ENCODE measurements around the gene HS1BP3.
A peak's percentile ranks its signal among the peaks of the same experiment; 100 is the strongest.

HS1BP3 gene

GRCh38 chr2:20620696-20621365 lies 30.1 kb downstream of the HS1BP3 start:
- Histone ChIP-seq H3K27me3 (ENCODE audit: control insufficient read depth, insufficient read depth, low read length) (no peaks in the 10 kb centered on the region), H3K9me3 (ENCODE audit: control insufficient read depth, low read length) (no peaks in the 10 kb centered on the region), H3K36me3 (ENCODE audit: control insufficient read depth, insufficient read depth, low read length) (peaks cover 6% of the 10 kb centered on the region), H3K9ac (ENCODE audit: low read length) (no peak overlapping the region), H3K4me3 (ENCODE audit: low read length) (no peak overlapping the region), H3K4me1 (ENCODE audit: control insufficient read depth, insufficient read depth, low read length) (peaks cover 47% of the 10 kb centered on the region)

- H3K4me3 ChIP-seq (ENCODE audit: low read length), result no peak overlapping the region
- H3K9ac ChIP-seq (ENCODE audit: low read length), result no peak overlapping the region
- H3K4me1 ChIP-seq (ENCODE audit: control insufficient read depth, insufficient read depth, low read length), result peaks cover 46% of the 10 kb centered on the region
- H3K36me3 ChIP-seq (ENCODE audit: control insufficient read depth, insufficient read depth, low read length), result peaks cover 6% of the 10 kb centered on the region
- no peaks in the 10 kb centered on the region for H3K27me3 ChIP-seq (ENCODE audit: control insufficient read depth, insufficient read depth, low read length)
- H3K9me3 ChIP-seq (ENCODE audit: control insufficient read depth, low read length), result no peaks in the 10 kb centered on the region
These were observed 30.6 kb downstream of the HS1BP3 start for GRCh38 chr2:20620271-20620681.

- Histone ChIP-seq H3K4me1 (ENCODE audit: control insufficient read depth, insufficient read depth, low read length) (peaks cover 49% of the 10 kb centered on the region), H3K4me3 (ENCODE audit: low read length) (no peak overlapping the region), H3K9ac (ENCODE audit: low read length) (no peak overlapping the region), H3K36me3 (ENCODE audit: control insufficient read depth, insufficient read depth, low read length) (peaks cover 6% of the 10 kb centered on the region), H3K27me3 (ENCODE audit: control insufficient read depth, insufficient read depth, low read length) (no peaks in the 10 kb centered on the region), H3K9me3 (ENCODE audit: control insufficient read depth, low read length) (no peaks in the 10 kb centered on the region)
These were observed 31.3 kb downstream of the HS1BP3 start for GRCh38 chr2:20619624-20620024.

- Histone ChIP-seq H3K4me3 (ENCODE audit: low read length) (no peak overlapping the region), H3K36me3 (ENCODE audit: control insufficient read depth, insufficient read depth, low read length) (peaks cover 1% of the 10 kb centered on the region), H3K27me3 (ENCODE audit: control insufficient read depth, insufficient read depth, low read length) (no peaks in the 10 kb centered on the region), H3K4me1 (ENCODE audit: control insufficient read depth, insufficient read depth, low read length) (peaks cover 55% of the 10 kb centered on the region), H3K9ac (ENCODE audit: low read length) (peak overlapping the region; percentile 51), H3K9me3 (ENCODE audit: control insufficient read depth, low read length) (no peaks in the 10 kb centered on the region)
These were observed 31.9 kb downstream of the HS1BP3 start for GRCh38 chr2:20618886-20619521.

GRCh38 chr2:20618468-20618885 lies 32.4 kb downstream of the HS1BP3 start:
- no peaks in the 10 kb centered on the region for H3K9me3 ChIP-seq (ENCODE audit: control insufficient read depth, low read length)
- no peaks in the 10 kb centered on the region for H3K36me3 ChIP-seq (ENCODE audit: control insufficient read depth, insufficient read depth, low read length)
- peaks cover 58% of the 10 kb centered on the region for H3K4me1 ChIP-seq (ENCODE audit: control insufficient read depth, insufficient read depth, low read length)
- H3K4me3 ChIP-seq (ENCODE audit: low read length), result no peak overlapping the region
- H3K27me3 ChIP-seq (ENCODE audit: control insufficient read depth, insufficient read depth, low read length), result no peaks in the 10 kb centered on the region
- H3K9ac ChIP-seq (ENCODE audit: low read length), result peak overlapping the region; percentile 51

GRCh38 chr2:20617892-20618467 lies 32.9 kb downstream of the HS1BP3 start:
- peak overlapping the region; percentile 51 for H3K9ac ChIP-seq (ENCODE audit: low read length)
- peaks cover 58% of the 10 kb centered on the region for H3K4me1 ChIP-seq (ENCODE audit: control insufficient read depth, insufficient read depth, low read length)
- H3K9me3 ChIP-seq (ENCODE audit: control insufficient read depth, low read length), result no peaks in the 10 kb centered on the region
- no peaks in the 10 kb centered on the region for H3K27me3 ChIP-seq (ENCODE audit: control insufficient read depth, insufficient read depth, low read length)
- no peak overlapping the region for H3K4me3 ChIP-seq (ENCODE audit: low read length)
- H3K36me3 ChIP-seq (ENCODE audit: control insufficient read depth, insufficient read depth, low read length), result no peaks in the 10 kb centered on the region

GRCh38 chr2:20617081-20617575 lies 33.8 kb downstream of the HS1BP3 start:
- Histone ChIP-seq H3K4me1 (ENCODE audit: control insufficient read depth, insufficient read depth, low read length) (peaks cover 59% of the 10 kb centered on the region), H3K4me3 (ENCODE audit: low read length) (no peak overlapping the region), H3K27me3 (ENCODE audit: control insufficient read depth, insufficient read depth, low read length) (no peaks in the 10 kb centered on the region), H3K9me3 (ENCODE audit: control insufficient read depth, low read length) (no peaks in the 10 kb centered on the region), H3K9ac (ENCODE audit: low read length) (peak overlapping the region; percentile 51), H3K36me3 (ENCODE audit: control insufficient read depth, insufficient read depth, low read length) (no peaks in the 10 kb centered on the region)

- H3K36me3 ChIP-seq (ENCODE audit: control insufficient read depth, insufficient read depth, low read length), result no peaks in the 10 kb centered on the region
- H3K9me3 ChIP-seq (ENCODE audit: control insufficient read depth, low read length), result no peaks in the 10 kb centered on the region
- H3K9ac ChIP-seq (ENCODE audit: low read length), result no peak overlapping the region
- no peaks in the 10 kb centered on the region for H3K27me3 ChIP-seq (ENCODE audit: control insufficient read depth, insufficient read depth, low read length)
- H3K4me1 ChIP-seq (ENCODE audit: control insufficient read depth, insufficient read depth, low read length), result peaks cover 66% of the 10 kb centered on the region
- H3K4me3 ChIP-seq (ENCODE audit: low read length), result no peak overlapping the region
These were observed 34.5 kb downstream of the HS1BP3 start for GRCh38 chr2:20616341-20616871.

- Histone ChIP-seq H3K9me3 (ENCODE audit: control insufficient read depth, low read length) (no peaks in the 10 kb centered on the region), H3K4me1 (ENCODE audit: control insufficient read depth, insufficient read depth, low read length) (peaks cover 74% of the 10 kb centered on the region), H3K4me3 (ENCODE audit: low read length) (no peak overlapping the region), H3K36me3 (ENCODE audit: control insufficient read depth, insufficient read depth, low read length) (no peaks in the 10 kb centered on the region), H3K27me3 (ENCODE audit: control insufficient read depth, insufficient read depth, low read length) (no peaks in the 10 kb centered on the region), H3K9ac (ENCODE audit: low read length) (no peak overlapping the region)
These were observed 35.2 kb downstream of the HS1BP3 start for GRCh38 chr2:20615466-20616241.

- H3K4me1 ChIP-seq (ENCODE audit: control insufficient read depth, insufficient read depth, low read length), result peaks cover 74% of the 10 kb centered on the region
- H3K27me3 ChIP-seq (ENCODE audit: control insufficient read depth, insufficient read depth, low read length), result no peaks in the 10 kb centered on the region
- no peaks in the 10 kb centered on the region for H3K36me3 ChIP-seq (ENCODE audit: control insufficient read depth, insufficient read depth, low read length)
- H3K4me3 ChIP-seq (ENCODE audit: low read length), result no peak overlapping the region
- no peak overlapping the region for H3K9ac ChIP-seq (ENCODE audit: low read length)
- no peaks in the 10 kb centered on the region for H3K9me3 ChIP-seq (ENCODE audit: control insufficient read depth, low read length)
These were observed 35.8 kb downstream of the HS1BP3 start for GRCh38 chr2:20615068-20615465.

- Histone ChIP-seq H3K4me3 (ENCODE audit: low read length) (no peak overlapping the region), H3K9me3 (ENCODE audit: control insufficient read depth, low read length) (no peaks in the 10 kb centered on the region), H3K36me3 (ENCODE audit: control insufficient read depth, insufficient read depth, low read length) (no peaks in the 10 kb centered on the region), H3K4me1 (ENCODE audit: control insufficient read depth, insufficient read depth, low read length) (peaks cover 74% of the 10 kb centered on the region), H3K9ac (ENCODE audit: low read length) (peak overlapping the region; percentile 28), H3K27me3 (ENCODE audit: control insufficient read depth, insufficient read depth, low read length) (no peaks in the 10 kb centered on the region)
These were observed 36.5 kb downstream of the HS1BP3 start for GRCh38 chr2:20614201-20615067.
